Posterior cingulate gyrus (tissue), 11 donors: Measurements from ENCODE around the gene TFAM.
"Not testable (repeated sequence)": the region's sequence is repeated elsewhere in the genome, so short reads cannot be mapped to it uniquely, and the experiment has no call there.

ENCODE experiments used
- DNase-seq, 10 donors: peaks; one replicate each; pipeline versions ENCODE4 v3.0.0 to v3.0.0-alpha.2; 2020 to 2021; ENCODE audit warnings: mixed read lengths in 3 of 10
- intact Hi-C: fragments of 100-400 bp; cut with DNase I; formaldehyde crosslinking; loops from one replicate; pipeline ENCODE4 v1.15.1; 2023

TFAM gene

DNA sequence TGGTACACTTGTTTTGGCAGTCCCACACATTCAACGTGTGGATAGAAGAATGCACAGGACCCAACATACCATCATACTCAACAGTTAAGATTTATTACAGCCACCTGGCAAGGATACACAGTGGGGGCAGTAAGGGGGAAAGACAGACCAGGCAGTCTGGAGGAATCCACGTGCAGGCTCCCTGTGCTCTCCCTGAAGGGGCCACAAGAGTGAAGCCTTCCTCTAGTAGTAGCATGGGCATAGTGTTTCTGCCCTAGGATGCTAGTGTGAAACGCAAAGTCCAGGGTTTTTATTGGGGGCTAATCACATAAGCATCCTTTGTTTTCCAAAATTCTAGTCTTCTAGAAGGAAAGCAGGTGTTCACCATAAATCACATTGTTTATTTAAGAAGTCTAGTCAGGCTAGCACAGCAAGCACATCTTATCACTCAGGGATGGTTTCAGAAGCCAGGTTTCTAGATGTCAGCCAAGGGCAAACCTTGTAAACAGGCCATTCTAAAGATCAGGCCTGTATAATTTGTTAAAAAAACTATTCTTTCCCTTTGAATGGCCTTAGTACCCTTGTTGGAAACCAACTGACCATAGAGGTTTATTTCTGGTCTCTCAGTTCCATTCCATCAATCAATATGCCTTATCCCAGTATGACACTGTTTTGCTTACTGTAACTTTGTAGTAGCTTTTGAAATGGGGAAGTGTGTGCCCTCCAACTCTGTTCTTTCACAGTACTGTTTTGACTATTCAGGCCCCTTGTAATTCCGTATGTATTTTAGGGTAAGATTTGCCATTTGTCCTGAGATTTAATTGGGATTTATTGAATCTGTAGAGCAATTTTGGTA is 12.4 kb upstream of the TFAM start:
- no peak for DNase-seq
- intact Hi-C loops: no loop called here

DNA sequence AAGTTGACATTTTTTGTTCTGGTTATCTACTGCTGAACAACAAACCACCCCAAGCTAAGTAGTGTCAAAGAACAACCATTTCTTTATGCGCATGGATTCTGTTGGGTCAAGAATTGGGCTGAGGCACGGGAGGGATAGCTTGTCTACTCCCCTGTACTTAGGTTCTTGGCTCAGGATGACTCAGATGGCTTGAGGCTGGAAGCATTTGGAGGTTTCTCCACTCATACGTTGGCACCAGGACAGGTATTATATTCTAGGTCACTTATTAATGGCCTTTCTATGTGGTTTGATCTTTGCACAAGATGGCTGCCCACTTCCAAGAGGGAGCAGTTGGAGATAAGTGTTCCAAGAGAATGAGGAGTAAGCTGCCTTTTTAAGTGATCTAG is 11.8 kb upstream of the TFAM start:
- intact Hi-C loops: no loop called here
- DNase-seq: no peak

DNA sequence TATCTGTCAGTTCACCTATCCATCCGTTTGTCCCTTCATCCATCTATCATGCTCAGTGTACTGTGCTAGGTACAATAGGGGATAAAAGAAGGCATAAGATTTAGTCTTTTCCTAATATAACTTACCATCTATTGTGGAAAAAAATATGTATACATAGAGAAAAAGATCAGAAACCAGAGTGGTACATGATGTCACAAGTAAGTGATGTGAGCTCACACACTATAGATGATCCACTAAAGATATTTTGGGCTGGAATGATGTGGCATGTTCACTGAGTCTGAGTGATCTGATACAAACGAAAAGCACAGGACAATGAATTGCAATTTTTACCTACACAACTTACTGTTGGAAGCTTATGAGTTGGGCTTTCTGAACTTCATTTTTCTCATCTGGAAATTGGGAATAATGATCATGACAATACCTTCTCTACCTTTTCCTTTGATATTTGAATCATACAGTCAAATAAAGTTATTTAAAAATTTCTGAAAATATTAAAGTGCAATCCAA is 2.7 kb upstream of the TFAM start:
- intact Hi-C loops: no loop called here
- DNase-seq: no peak

DNA sequence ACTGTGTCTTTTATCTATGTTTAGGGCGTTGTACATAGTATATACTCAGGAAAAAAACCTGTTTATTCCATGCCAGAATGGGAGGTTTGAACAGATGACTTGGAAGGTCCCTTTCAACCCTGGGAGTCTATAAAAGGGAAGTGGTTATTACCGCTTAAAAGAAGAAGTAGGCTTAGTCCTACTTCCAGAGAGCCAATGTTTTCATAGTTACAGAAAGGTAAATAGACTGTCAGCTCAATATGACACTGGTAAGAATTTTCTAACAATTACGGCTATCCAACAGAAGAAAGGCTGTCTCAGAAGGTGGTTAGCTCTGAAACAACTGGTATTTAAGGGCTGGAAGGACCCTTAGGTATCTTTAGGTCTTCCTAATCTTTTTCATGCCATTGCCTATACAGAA is 1.1 kb upstream of the TFAM start:
- intact Hi-C loops: loop anchor here (2.0 kb wide), 2 partner anchors 85 to 207 kb away; no protein-coding TSS in a partner anchor
- DNase-seq: no peak

DNA sequence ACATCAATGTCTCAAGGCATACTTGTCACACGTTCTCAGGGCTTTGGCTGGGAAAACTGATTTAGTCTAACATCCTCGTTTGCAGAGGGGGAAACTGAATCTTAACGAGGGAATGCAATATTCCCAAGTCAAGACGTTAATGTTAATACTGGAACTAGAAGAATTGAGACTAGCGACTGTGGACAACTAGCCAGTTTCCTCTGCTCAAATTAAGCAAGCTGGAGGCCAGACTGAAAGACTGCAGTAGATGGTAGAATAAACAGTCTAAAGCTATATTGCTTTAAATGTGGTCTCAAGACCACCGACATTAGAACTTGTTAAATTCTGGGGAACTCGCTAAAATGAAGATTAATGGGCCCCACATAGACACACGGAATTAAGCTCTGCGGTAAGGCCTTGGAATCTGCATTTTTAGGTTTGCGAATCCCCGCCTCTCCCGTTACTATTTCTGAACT is 639 bp upstream of the TFAM start:
- no peak for DNase-seq
- intact Hi-C loops: loop anchor here (2.0 kb wide), 2 partner anchors 86 to 208 kb away; no protein-coding TSS in a partner anchor

DNA sequence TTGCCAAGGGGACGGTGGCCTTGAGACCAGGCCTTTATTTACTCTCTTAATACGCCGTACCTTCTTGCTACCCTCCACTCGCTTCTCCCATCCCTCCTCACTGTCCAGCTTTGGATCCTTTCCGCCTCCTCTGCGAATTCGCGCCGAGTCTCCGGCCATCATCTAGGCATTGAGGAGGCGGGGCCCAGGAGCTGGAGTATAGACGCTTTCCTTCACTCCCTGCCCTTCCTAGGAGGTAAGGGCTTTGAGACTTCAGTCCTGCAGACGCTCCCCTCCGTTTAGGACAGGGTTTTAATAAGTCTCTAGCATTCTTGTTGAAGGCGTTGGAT is 538 bp downstream of the TFAM start:
- intact Hi-C loops: loop anchor here (1.0 to 2.0 kb wide), 3 partner anchors 50 to 209 kb away; partner anchors contain the start of gene UBE2D1

DNA sequence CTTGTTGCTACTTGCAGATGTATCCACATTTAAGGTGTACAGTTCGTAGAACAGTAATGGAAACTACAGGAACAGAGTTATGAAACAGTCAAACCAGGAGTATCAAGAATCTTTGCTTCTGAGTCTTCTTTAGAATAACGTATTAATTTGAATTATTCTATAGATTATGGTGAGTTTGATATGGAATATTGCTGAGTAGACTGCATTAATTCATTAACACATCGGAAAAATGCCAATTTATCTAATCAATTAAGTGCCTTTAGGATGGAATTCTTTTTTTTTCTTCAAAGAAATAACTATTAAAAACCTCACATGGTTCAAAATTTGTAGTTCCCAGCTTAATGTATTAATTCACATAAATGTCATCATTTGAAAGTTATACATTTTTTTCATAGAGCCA is 3.8 kb downstream of the TFAM start:
- DNase-seq: no peak
- intact Hi-C loops: no loop called here

More for the DNA sequence above, 538 bp downstream of the TFAM start:
- DNase-seq: peak in 6 of 10 donors; percentile 3 to 80 (median 19)

DNA sequence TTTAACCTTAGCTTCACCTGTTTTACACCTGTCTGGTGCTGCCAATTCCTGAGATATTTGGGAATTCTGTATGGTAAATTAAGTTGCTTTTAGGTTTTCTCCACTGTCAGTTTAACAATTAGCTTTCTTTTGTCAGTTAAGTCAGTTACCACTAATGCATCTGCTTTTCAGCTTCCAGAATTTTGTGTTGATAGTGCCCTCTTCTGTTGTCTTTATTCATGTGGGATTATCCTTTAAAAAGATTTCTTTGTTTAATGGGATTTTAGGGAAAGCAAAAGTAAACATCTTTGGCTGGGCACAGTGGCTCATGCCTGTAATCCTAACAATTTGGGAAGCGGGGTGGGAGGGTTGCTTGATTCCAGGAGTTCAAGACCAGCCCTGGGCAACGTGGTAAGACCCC is 8.1 kb downstream of the TFAM start:
- intact Hi-C loops: loop anchor here (2.0 kb wide), 1 partner anchor 93 kb away; no protein-coding TSS in a partner anchor
- no peak for DNase-seq

DNA sequence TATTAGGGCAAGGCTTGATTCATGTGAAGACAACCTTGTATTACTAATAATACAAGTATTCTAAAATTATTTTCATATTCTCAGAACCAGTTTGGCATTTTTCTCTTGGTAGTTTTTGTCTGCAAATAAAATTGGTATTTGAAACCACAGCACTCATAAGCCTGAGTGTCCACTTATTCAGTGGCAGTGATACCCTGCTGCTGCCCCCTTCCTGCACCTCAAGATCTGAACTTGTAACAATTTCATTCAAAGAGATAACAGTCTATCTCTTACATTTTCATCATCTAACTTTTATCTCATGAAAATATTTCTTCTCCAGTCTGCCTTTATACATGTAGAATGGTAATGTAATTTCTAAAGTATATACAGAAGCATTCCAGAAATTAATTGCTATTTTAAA is 9.3 kb downstream of the TFAM start:
- no peak for DNase-seq
- intact Hi-C loops: no loop called here

DNA sequence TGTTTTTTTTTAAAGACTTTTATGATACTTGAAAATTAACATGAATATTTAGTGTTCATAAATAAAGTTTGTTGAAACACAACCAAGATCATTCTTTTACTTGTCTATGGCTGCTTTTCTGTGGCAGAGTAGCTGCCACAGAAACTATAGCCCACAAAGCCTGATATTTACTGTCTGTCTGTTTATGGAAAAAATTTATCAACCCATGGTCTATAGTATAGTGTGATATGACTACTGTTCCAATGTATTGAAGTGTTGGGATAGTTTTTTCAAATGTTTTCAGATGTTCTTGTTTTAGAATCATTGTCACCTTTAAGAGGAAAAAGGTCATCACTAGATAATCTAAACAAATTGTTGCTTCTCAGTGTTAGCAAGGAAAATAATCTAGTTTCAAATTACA is 10.8 kb downstream of the TFAM start:
- intact Hi-C loops: no loop called here
- no peak for DNase-seq

DNA sequence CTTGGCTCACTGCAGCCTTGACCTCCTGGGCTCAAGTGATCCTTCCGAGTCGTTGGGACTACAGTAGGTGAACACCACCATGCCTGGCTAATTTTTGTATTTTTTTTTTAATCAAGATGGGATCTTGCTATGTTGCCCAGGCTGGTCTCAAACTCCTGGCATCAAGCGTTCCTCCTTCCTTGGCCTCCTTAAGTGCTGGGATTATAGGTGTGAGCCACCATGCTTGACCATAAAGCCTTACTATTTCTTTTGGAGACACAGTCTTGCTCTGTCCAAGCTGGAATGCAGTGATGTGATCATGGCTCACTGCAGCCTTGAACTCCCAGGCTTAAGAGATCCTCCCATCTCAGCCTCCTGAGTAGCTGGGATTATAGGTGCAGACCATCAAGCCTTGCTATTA is 12.6 kb downstream of the TFAM start:
- intact Hi-C loops: no loop called here
- DNase-seq: no peak

DNA sequence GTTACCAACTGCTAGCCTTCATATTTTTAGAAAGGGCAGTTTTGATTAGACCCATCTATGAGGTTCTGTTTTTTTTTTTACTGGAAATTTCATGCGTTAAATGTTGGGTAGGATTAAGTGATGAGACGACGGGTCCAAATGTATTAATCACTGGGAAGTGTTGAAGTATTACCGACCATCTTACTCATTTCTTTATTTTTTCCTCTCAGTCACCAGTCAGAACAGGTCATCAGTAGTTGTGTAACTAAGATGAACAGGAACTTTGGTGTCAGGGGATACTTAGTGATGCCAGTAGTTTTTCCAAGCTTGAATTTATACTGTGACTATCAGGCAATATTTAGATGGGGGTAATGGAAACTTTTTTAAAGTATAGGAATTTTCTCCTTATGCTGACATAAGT is 14.2 kb downstream of the TFAM start:
- intact Hi-C loops: no loop called here
- no peak for DNase-seq

DNA sequence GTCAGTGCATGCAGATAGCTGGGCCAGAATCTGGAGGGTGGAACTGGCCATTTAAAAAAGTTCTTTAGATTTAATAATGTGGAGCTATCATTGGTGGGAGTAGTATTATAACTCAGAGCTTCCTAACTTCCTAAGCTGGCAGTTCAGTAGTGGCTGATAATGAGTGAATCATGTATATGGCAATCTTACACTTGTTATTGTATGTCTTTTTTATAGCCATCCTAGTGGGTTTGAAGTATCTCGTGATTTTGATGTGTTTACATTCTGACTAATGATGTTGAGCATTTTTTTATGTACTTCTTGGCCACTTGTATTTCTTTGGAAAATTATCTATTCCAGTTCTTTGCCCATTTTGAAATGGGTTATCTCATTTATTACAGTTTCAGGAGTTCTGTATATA is 15.4 kb downstream of the TFAM start:
- intact Hi-C loops: no loop called here
- no peak for DNase-seq

DNA sequence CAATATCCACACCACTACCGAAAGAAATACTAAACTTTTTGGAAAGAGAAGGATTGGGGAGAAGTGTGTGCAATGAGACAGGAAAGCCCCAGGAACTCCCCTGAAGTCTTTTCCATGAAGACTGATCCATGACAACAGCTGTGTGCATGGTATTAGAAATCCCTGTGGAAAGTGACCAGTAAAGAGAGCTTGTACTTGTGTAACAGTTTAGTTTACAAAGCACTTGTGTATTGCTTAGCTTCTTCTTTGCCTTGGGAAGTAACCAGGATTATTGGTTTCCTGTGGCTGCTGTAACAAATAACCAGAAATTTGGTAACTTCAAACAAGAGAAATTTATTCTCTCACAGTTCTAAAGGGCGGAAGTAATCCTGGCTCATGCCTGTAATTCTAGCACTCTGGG is 18.8 kb downstream of the TFAM start:
- intact Hi-C loops: no loop called here
- no peak for DNase-seq

DNA sequence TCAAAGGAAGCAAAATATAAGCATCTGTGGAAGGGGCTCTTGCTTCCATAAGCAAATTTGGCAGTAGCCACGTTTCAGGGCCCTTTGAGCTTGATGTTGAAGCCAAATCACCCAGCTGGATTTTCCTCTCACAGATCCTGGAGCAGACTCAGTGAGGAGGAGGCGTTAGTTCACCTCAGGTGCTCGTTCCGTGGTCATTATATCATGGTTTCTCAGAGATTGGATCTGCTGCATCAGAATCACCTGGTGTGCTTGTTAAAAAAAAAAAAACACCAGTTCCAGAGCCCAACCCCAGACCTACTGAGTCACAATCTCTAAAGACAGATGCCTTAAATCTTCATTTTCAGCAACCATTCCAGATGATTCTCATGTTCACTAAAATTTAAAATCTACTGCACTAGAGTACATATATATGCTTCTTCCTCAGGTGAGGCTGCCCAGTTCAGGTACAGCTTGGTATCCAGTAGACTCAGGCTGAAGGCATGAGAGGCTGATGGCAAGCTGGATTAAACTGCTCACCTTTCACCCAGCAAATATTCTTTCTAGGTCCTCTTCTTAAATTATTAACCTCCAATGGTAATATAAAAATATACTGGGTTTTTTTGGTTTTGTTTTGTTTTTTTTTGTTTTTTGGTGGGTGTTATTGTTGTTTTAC is 24.9 kb downstream of the TFAM start:
- intact Hi-C loops: no loop called here
- no peak for DNase-seq

DNA sequence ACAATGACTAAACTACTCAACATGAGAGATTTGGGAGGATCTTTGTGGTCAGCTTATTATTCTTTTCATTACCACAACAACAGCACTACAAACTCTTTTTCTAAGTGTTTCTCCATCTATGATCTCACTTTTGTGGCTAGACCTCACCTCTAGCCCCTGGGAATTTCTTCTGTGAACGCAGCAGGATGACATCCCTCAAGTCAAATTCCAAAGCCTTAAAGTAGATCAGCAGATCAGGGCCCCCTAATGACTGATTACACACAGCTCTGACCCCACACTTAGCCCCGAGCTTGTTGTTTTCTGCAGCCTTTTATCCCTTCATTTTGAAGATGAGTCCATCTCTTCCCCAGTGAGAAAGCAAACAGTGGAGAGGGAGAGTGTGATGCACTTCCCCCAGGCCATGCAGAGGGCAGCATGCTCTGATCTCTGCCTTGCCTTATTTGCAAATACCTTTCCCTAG is 27.3 kb downstream of the TFAM start:
- intact Hi-C loops: no loop called here
- no peak for DNase-seq

DNA sequence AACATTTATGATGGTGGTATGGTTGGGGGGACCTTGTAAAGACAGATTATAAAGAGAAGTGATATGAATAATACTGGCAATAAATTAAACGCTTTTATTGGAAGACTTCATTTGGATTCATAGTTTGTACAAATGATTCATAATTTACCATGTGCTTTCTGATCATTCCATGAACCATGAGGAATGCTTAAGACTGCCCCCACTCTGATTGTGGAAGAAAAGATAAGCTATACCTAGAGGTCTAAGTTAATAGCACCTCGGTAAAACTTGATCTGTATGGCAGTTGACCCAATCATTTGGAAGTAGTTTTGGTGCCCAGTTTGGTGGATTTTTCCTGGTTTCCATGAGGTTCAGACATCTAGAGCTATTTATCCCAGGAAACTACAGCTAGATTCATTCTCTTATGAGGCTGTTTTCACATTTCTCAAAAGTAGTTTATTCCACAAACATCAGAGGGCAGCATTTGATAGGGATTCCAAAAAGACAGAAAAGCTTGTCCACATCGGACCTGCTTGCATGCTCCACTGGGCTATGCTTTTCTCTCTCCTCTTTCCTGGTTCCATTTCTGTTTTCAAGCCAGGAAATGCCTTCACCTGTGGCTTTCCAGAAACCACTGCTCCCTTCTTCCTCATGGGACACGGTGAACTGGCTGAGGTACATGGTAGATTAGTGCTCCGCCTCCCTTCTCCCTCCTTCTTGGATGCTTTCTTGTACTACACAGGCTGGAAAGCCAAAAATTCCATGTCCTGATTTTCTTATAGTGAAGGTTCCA is 29.2 kb downstream of the TFAM start:
- intact Hi-C loops: no loop called here
- DNase-seq: no peak

DNA sequence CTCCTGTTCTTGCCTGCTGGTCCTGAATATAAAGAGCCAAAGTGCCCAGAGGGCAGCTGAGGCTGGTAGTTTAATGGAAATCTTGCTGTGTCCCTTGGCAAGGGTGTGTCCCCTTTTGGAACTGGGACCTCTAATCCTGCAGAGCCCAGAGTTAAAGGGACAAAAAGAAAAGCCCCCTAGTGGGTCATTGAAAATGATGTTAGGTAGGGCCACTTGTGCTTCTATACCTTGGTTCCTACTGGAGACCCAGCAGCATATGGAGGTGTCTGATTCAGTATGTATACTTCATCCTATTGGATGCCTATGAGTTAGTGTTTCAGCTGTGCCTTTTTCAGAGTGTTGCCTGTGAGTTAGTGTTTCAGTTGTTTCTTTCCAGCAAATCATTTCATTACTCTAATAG is 30.5 kb downstream of the TFAM start:
- no peak for DNase-seq
- intact Hi-C loops: no loop called here

DNA sequence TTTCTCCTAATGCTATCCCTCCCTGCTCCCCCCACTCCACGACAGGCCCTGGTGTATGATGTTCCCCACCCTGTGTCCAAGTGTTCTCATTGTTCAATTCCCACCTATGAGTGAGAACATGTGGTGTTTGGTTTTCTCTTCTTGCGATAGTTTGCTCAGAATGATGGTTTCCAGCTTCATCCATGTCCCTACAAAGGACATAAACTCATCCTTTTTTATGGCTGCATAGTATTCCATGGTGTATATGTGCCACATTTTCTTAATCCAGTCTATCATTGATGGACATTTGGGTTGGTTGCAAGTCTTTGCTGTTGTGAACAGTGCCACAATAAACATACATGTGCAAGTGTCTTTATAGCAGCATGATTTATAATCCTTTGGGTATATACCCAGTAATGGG is 32.7 kb downstream of the TFAM start:
- intact Hi-C loops, DNase-seq: not testable (repeated sequence)

DNA sequence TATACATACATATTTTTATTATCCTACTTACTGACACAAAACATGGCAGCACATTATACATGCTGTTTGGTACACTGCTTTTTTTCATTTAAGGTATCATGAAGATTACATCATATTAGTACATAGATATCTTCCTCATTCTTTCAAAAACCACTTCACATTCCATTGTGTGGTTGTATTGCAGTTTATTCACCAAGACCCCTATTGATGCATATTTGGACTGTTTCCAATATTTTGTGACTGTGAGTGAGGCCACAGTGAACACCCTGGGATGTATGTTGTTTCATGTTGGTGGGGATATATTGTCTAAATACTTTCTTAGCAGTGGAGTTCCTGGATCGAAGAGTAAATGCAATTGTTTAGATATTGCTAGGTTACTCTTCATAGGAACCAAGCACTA is 39.0 kb downstream of the TFAM start:
- intact Hi-C loops: no loop called here
- DNase-seq: no peak

DNA sequence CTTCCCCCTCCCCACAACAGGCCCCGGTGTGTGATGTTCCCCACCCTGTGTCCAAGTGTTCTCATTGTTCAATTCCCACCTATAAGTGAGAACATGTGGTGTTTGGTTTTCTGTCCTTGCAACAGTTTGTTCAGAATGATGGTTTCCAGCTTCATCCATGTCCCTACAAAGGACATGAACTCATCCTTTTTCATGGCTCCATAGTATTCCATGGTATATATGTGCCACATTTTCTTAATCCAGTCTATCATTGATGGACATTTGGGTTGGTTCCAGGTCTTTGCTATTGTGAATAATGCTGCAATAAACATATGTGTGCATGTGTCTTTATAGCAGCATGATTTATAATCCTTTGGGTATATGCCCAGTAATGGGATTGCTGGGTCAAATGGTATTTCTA is 43.2 kb downstream of the TFAM start:
- DNase-seq, intact Hi-C loops: not testable (repeated sequence)
